OCI-LY1 (cell line): ENCODE data around the gene RGS8.
"Not testable (repeated sequence)": the region's sequence is repeated elsewhere in the genome, so short reads cannot be mapped to it uniquely, and the experiment has no call there.

Source experiments
- H2AFZ ChIP-seq: fragments of 200-600 bp; sonication (generic), shearing (Covaris generic); 2 replicates; pipeline ENCODE4 v1.6.0; 2014; ENCODE audit warnings: antibody characterized with exemption, mild to moderate bottlenecking, low read length
- H3F3A ChIP-seq: fragments of 200-600 bp; sonication (generic), shearing (Covaris generic); 2 replicates; pipeline ENCODE4 v1.6.0; 2014; ENCODE audit warnings: mild to moderate bottlenecking, antibody characterized with exemption, low read length, moderate library complexity; ENCODE audit not compliant: insufficient read depth
- H3K27ac ChIP-seq: fragments of 200-600 bp; sonication (generic); 2 replicates; pipeline ENCODE4 v1.5.1; 2014; ENCODE audit warnings: low read length, mixed run types, mild to moderate bottlenecking, low read depth; ENCODE audit not compliant: poor library complexity, severe bottlenecking
- H3K27me3 ChIP-seq: fragments of 200-600 bp; sonication (generic); 2 replicates; pipeline ENCODE4 v1.6.0; 2014; ENCODE audit warnings: antibody characterized with exemption, mild to moderate bottlenecking, low read length, moderate library complexity; ENCODE audit not compliant: insufficient read depth
- H3K36me3 ChIP-seq: fragments of 200-600 bp; sonication (generic); 2 replicates; pipeline ENCODE4 v1.6.1; 2014; ENCODE audit warnings: mild to moderate bottlenecking, antibody characterized with exemption, low read length, moderate library complexity, mixed read lengths; ENCODE audit not compliant: insufficient read depth
- H3K4me1 ChIP-seq: fragments of 200-600 bp; sonication (generic); 2 replicates; pipeline ENCODE4 v1.5.1; 2014; ENCODE audit warnings: mild to moderate bottlenecking, low read length, moderate library complexity; ENCODE audit not compliant: insufficient read depth, severe bottlenecking
- H3K4me2 ChIP-seq: fragments of 200-600 bp; sonication (generic), shearing (Covaris generic); 2 replicates; pipeline ENCODE4 v1.6.1; 2014; ENCODE audit warnings: low read length
- H3K4me3 ChIP-seq: fragments of 200-600 bp; sonication (generic); 2 replicates; pipeline ENCODE4 v1.5.1; 2014; ENCODE audit warnings: low read length, low read depth, mild to moderate bottlenecking, mixed read lengths; ENCODE audit not compliant: poor library complexity, severe bottlenecking
- H3K79me2 ChIP-seq: fragments of 200-600 bp; shearing (Covaris generic); 2 replicates; pipeline ENCODE4 v1.6.1; 2016; ENCODE audit warnings: mixed run types, low read length, mixed read lengths; ENCODE audit not compliant: insufficient read depth
- H3K9ac ChIP-seq: fragments of 200-600 bp; sonication (generic), shearing (Covaris generic); 2 replicates; pipeline ENCODE4 v1.6.1; 2014; ENCODE audit warnings: mild to moderate bottlenecking, low read length, mixed read lengths
- H3K9me2 ChIP-seq: fragments of 200-600 bp; sonication (generic), shearing (Covaris generic); 2 replicates; pipeline ENCODE4 v1.6.1; 2014; ENCODE audit warnings: low read depth, mild to moderate bottlenecking, low read length, mixed read lengths
- H3K9me3 ChIP-seq: fragments of 200-600 bp; shearing (Covaris generic); 2 replicates; pipeline ENCODE4 v1.6.1; 2014; ENCODE audit warnings: low read length, mixed read lengths
- H4K20me1 ChIP-seq: fragments of 200-600 bp; sonication (generic), shearing (Covaris generic); 2 replicates; pipeline ENCODE4 v1.6.0; 2016; ENCODE audit warnings: mild to moderate bottlenecking, low read length; ENCODE audit not compliant: insufficient read depth
- CTCF ChIP-seq: fragments of 200-600 bp; sonication (generic), shearing (Covaris generic); IDR thresholded peaks from 2 replicates; pipeline ENCODE4 v1.5.1; 2017; ENCODE audit warnings: mild to moderate bottlenecking, antibody characterized with exemption, low read length, moderate library complexity, mixed read lengths
- EZH2 ChIP-seq: fragments of 200-600 bp; sonication (generic), shearing (Covaris generic); IDR thresholded peaks from 2 replicates; pipeline ENCODE4 v1.8.0; 2017; ENCODE audit warnings: borderline replicate concordance, mixed run types, mild to moderate bottlenecking, antibody characterized with exemption, low read length, moderate library complexity, mixed read lengths

The RGS8 gene

GRCh38 chr1:182699393-182700350 lies 15.3 kb upstream of the RGS8 start:
- H3K36me3 ChIP-seq, result no peaks in the 10 kb centered on the region
- H3K27ac ChIP-seq, result no peak overlapping the region
- no peaks in the 10 kb centered on the region for H3K27me3 ChIP-seq
- H3K4me3 ChIP-seq, result no peak overlapping the region
- H3K9me2 ChIP-seq, result no peaks in the 10 kb centered on the region
- H3K4me2 ChIP-seq, result no peak overlapping the region
- H3K9me3 ChIP-seq, result no peaks in the 10 kb centered on the region
- H3K9ac ChIP-seq, result no peak overlapping the region
- no peaks in the 10 kb centered on the region for H3F3A ChIP-seq
- no peak overlapping the region for H2AFZ ChIP-seq
- no peaks in the 10 kb centered on the region for H3K4me1 ChIP-seq
- H4K20me1 ChIP-seq, result no peaks in the 10 kb centered on the region
- no peak for TF ChIP-seq CTCF
- no peak for TF ChIP-seq EZH2
- no peaks in the 10 kb centered on the region for H3K79me2 ChIP-seq

- Histone ChIP-seq H3K9me2 (no peaks in the 10 kb centered on the region), H3K27me3 (no peaks in the 10 kb centered on the region), H3K9me3 (no peaks in the 10 kb centered on the region), H3K27ac (no peak overlapping the region), H3K36me3 (no peaks in the 10 kb centered on the region), H3K4me1 (no peaks in the 10 kb centered on the region), H3F3A (no peaks in the 10 kb centered on the region), H3K4me2 (no peak overlapping the region), H3K9ac (no peak overlapping the region), H3K79me2 (no peaks in the 10 kb centered on the region), H3K4me3 (no peak overlapping the region), H2AFZ (no peak overlapping the region), H4K20me1 (no peaks in the 10 kb centered on the region)
- no peak for TF ChIP-seq CTCF
- TF ChIP-seq EZH2, result no peak
Measured at GRCh38 chr1:182698971-182699370, 14.6 kb upstream of the RGS8 start.

GRCh38 chr1:182693139-182693538 lies 8.8 kb upstream of the RGS8 start:
- H3K9ac ChIP-seq, H3K4me3 ChIP-seq, H3K4me1 ChIP-seq, H3K9me3 ChIP-seq, H3K36me3 ChIP-seq, H3K27me3 ChIP-seq, H2AFZ ChIP-seq, H3K9me2 ChIP-seq, H3K4me2 ChIP-seq, H3K27ac ChIP-seq, H3F3A ChIP-seq, H4K20me1 ChIP-seq, H3K79me2 ChIP-seq: not testable (repeated sequence)
